Activated T-cell treated with anti-CD3 and anti-CD28 coated beads, Interleukin-2, amount 50 U/mL, for 4 hours (primary cell): ENCODE results near the gene SRPK2. TPM values are rescaled to one million over a fixed set of nuclear protein-coding genes. Genes with fewer than 3 reads are reported as not detected.
"Not testable (repeated sequence)": the region's sequence is repeated elsewhere in the genome, so short reads cannot be mapped to it uniquely, and the experiment has no call there.

Experiments
- ATAC-seq, 2 donors: fragments of 200-7000 bp; cut with Tn5 transposase; one replicate each; pipeline ENCODE4 v1.10.0; 2021
- DNase-seq: peaks from one replicate; pipeline ENCODE4 v3.0.0-alpha.2; 2020
- H3K27me3 Mint-ChIP-seq: one replicate; pipeline ENCODE4 v1.8.0; 2021; ENCODE audit warnings: low read depth, mixed read lengths
- H3K36me3 Mint-ChIP-seq: one replicate; pipeline ENCODE4 v1.8.0; 2022; ENCODE audit warnings: mixed read lengths; ENCODE audit not compliant: insufficient read depth
- H3K4me1 Mint-ChIP-seq: one replicate; pipeline ENCODE4 v1.8.0; 2021; ENCODE audit warnings: low read depth, mixed read lengths
- H3K4me3 Mint-ChIP-seq: one replicate; pipeline ENCODE4 v1.8.0; 2021; ENCODE audit warnings: mild to moderate bottlenecking, moderate library complexity, mixed read lengths
- H3K9me3 Mint-ChIP-seq: one replicate; pipeline ENCODE4 v1.8.0; 2021; ENCODE audit warnings: mixed read lengths
- total RNA-seq, 3 donors: library from RNA; stranded (reverse); gene quantifications; one replicate each; pipeline ENCODE4 v1.2.1, GENCODE V29; 2021

SRPK2 gene
- total RNA-seq, 3 donors from 2014 or later = 29.6 to 32.2 (median 30.0) TPM

DNA sequence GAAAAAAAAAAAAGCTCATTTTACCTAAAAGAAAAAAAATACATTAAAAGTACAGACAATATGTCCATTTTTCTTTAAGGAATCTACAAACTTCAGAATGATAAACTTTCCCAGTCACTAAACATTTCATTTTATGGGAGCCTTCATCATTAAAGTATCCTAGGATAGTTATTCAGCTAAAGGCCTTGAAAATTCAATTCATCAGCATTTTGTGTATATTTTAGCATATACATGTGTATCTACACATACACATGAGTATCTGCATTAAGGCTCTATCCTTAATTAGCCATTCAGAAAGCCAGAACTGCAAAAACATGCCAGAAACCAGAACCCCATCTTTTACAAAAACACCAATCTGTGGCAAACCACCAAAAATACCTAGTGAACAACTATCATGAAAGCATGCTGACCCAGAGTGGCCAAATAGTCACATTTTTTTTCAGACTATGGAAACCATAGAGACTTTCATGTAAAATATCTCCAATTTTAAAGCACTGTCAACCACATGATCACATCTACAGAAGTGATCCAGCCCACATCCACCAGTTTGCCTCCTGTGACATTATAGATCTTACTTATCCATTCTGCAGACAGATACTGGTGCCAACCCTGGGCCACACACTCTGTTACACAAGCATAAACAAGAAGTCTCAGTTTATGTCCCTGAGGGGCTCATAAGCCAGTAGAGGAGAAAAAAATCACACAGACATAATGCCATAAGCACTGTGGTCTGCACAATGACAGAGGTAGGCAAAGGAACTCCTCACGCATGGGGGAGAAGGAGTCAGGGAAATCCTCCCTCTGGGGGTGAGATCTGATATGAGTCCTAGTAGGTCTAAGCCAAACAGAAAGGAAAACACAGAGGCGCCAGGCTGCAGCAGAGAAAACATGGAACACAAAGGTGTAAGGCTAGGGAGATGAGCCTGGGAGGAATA lies 79.2 kb downstream of the SRPK2 start:
- Mint-ChIP-seq H3K36me3 (no peaks in the 10 kb centered on the region), H3K27me3 (no peaks in the 10 kb centered on the region), H3K4me3 (no peak overlapping the region), H3K4me1 (peaks cover 59% of the 10 kb centered on the region), H3K9me3 (no peaks in the 10 kb centered on the region)
- ATAC-seq = peak; percentile 15 to 19
- DNase-seq = no peak

DNA sequence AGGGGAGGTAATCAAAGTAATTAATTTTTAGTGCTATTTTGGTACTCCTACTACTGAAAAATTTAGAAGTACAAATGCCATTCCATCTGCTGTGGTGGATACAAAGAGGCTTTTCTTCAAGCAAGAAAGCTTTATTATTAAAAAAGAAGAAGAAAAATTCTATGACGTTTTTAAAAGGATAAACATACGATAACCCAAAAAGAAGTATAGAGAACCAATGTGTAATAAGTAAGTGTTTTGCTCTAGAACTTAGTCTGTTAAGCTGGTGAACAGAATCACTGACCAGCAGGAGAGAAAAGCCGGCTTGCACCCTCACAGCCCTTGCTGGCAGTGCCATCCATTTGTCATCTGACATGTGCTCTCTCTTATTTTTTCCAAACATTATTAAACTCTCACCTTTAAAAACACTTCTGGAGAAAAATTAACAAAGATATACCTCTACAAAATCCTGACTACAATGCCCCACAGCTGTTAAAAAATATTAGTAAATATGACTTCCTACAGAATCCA lies 81.5 kb downstream of the SRPK2 start:
- Mint-ChIP-seq H3K4me1 (peaks cover 68% of the 10 kb centered on the region), H3K36me3 (no peaks in the 10 kb centered on the region), H3K27me3 (no peaks in the 10 kb centered on the region), H3K9me3 (no peaks in the 10 kb centered on the region), H3K4me3 (no peak overlapping the region)
- DNase-seq (no peak), ATAC-seq (no peak)

DNA sequence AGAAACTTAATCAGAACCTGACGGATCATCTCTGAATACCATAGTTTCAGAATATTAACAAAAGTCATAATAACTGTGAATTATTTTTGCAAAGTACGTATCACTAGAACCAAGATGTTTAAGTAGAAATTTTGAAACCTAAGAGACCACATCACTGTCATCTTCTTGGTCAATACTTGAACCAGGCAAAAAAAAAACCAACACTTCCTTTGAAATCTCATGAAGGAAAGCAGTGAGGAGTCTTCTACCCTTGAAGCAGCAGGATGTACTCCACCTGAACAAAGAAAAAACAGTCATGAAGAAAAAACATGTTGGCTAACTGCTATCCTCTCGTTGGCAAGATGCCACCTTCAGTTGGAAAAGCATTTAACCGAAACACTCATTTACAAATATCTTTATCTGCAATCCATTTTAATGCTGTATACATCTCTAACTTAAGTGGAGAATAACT lies 82.4 kb downstream of the SRPK2 start:
- ATAC-seq = peak in 1 of 2 donors; percentile 47
- H3K36me3 Mint-ChIP-seq = no peaks in the 10 kb centered on the region
- no peaks in the 10 kb centered on the region for H3K27me3 Mint-ChIP-seq
- peaks cover 73% of the 10 kb centered on the region for H3K4me1 Mint-ChIP-seq
- no peak for DNase-seq
- H3K9me3 Mint-ChIP-seq = no peaks in the 10 kb centered on the region
- H3K4me3 Mint-ChIP-seq = no peak overlapping the region

DNA sequence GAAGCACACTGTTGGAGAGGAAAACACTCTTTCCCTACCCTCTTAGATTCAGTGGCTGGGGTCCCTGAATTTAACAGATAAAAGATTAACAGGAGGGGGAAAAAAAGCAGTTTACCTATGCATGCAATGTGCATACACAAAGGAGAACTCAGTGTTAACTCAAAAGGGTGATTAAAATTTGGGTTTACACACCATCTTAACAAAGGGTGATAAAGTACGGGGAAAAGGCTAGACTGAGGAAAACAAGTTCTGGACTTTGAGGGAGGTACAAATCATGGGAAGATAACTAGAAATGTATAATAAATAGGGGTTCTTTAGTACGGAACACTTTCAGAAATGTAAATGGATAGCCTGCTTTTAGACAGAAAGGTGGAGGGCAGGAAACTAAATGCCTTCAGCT lies 83.1 kb downstream of the SRPK2 start:
- Mint-ChIP-seq H3K27me3 (no peaks in the 10 kb centered on the region), H3K9me3 (no peaks in the 10 kb centered on the region), H3K4me3 (no peak overlapping the region), H3K36me3 (no peaks in the 10 kb centered on the region), H3K4me1 (peaks cover 73% of the 10 kb centered on the region)
- DNase-seq = no peak
- no peak for ATAC-seq

DNA sequence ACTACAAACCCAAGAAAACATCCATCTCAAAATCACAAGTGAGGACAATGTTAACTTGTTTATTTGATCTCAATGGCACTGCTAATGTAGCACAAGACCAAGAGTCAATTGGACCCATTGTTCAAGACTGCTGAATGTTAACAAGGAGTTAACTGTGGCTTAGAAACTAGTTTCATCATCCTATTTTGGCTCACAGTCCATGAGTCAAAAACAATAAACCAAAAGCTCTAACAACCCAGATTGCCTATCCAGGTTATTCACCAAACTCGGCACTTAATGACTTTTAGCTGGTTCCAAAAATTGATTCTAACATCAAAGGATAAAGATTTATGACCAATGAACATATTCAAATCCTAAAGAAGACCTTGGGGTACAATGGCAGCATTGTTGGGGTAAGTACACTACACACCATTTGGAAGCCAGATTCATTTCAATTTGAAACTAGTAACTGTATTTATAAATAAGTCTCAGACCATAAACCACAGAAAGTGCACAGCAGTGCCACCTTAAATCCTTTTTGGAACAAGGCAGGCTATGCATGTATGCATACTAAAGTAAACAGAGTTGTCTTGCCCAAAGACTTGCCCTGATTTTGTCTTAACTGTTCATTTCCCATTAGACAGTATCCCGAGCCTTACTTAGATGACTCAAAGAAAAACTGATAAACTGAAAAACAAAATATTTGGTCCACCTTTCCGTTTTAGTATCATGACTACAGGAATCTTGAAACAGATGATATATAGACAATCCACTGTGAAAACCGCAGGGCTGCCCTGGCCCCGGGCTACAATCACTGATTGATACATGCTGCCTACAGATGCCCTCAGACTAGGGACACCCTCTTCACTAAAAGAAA lies 84.5 kb downstream of the SRPK2 start:
- Mint-ChIP-seq H3K27me3 (no peaks in the 10 kb centered on the region), H3K36me3 (no peaks in the 10 kb centered on the region), H3K4me1 (peaks cover 72% of the 10 kb centered on the region), H3K9me3 (no peaks in the 10 kb centered on the region), H3K4me3 (no peak overlapping the region)
- peak in 1 of 2 donors; percentile 57 for ATAC-seq
- DNase-seq = no peak

DNA sequence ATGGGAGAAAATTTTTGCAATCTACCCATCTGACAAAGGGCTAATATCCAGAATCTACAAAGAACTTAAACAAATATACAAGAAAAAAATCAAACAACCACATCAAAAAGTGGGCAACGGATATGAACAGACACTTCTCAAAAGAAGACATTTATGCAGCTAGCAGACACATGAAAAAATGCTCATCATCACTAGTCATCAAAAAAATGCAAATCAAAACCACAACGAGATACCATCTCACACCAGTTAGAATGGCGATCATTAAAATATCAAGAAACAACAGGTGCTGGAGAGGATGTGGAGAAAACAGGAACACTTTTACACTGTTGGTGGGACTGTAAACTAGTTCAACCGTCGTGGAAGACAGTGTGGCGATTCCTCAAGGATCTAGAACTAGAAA lies 88.1 kb downstream of the SRPK2 start:
- DNase-seq, H3K9me3 Mint-ChIP-seq, H3K36me3 Mint-ChIP-seq, ATAC-seq, H3K27me3 Mint-ChIP-seq: not testable (repeated sequence)
- H3K4me3 Mint-ChIP-seq = peak overlapping the region; percentile 33
- peaks cover 71% of the 10 kb centered on the region for H3K4me1 Mint-ChIP-seq

DNA sequence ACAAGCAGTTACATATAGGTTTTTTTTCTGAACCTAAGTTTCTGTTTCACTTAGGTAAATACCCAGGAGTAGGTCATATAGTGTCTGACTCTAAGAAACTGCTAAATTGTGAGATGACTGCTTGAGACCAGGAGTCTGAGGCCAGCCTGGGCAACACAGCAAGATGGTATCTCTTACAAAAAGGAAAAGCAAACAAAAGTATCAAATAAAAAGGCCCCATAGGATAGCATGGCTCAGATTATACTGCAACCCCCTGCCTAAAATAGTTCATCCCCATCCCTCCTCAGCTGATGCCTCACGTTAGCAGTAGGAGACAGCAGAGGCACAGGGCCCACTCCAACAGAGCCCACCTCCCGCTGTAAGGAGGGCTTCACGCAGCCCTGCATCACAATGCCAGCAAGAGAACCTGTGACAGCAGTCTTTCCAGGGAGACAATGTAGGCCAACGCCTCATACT lies 90.3 kb downstream of the SRPK2 start:
- no peaks in the 10 kb centered on the region for H3K27me3 Mint-ChIP-seq
- H3K4me3 Mint-ChIP-seq = peak overlapping the region; percentile 33
- ATAC-seq (peak; percentile 89), DNase-seq (no peak)
- H3K9me3 Mint-ChIP-seq = peaks cover 4% of the 10 kb centered on the region
- H3K36me3 Mint-ChIP-seq = peaks cover 4% of the 10 kb centered on the region
- H3K4me1 Mint-ChIP-seq = peaks cover 53% of the 10 kb centered on the region

DNA sequence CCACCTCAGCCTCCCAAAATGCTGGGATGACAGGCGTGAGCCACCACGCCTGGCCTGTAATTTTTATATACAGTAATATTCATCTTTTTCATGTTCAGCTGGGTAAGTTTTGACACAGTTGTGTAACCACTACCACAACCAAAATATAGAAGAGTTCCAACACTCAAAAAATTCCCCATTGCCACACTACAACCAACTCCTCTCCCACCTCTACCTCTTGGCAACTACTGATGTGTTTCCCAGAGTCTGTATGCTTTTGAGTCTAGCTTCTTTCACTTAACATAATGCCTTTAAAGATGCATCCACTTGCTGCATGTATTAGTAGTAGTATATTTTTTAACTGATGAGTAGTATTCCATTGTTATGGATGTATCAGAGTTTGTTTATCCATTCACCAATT lies 90.7 kb downstream of the SRPK2 start:
- Mint-ChIP-seq H3K4me3 (peak overlapping the region; percentile 33), H3K27me3 (no peaks in the 10 kb centered on the region)
- DNase-seq = no peak

DNA sequence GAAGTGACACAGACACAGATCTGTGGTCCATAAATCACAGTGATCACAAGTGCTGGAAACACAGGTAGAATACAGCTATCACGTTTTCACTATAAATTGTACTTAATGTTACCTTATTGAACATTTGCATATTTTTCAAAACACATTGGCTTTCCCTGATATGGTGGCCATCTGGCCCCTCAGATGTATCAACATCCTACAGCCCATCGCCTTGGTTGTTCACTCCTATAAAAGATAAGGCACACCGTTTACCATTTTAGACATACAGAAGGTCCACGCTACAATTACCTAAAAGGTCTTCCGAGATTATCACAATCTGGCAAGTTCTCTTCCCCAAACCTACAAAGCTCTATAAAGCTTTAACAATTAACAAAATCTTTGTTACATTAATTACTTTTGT lies 91.4 kb downstream of the SRPK2 start:
- Mint-ChIP-seq H3K9me3 (peaks cover 4% of the 10 kb centered on the region), H3K4me3 (no peak overlapping the region), H3K27me3 (no peaks in the 10 kb centered on the region), H3K4me1 (peaks cover 53% of the 10 kb centered on the region), H3K36me3 (peaks cover 7% of the 10 kb centered on the region)
- ATAC-seq (no peak), DNase-seq (no peak)

More for the DNA sequence above, 90.7 kb downstream of the SRPK2 start:
- peak; percentile 60 to 61 for ATAC-seq
- peaks cover 53% of the 10 kb centered on the region for H3K4me1 Mint-ChIP-seq
- peaks cover 4% of the 10 kb centered on the region for H3K9me3 Mint-ChIP-seq
- peaks cover 4% of the 10 kb centered on the region for H3K36me3 Mint-ChIP-seq

DNA sequence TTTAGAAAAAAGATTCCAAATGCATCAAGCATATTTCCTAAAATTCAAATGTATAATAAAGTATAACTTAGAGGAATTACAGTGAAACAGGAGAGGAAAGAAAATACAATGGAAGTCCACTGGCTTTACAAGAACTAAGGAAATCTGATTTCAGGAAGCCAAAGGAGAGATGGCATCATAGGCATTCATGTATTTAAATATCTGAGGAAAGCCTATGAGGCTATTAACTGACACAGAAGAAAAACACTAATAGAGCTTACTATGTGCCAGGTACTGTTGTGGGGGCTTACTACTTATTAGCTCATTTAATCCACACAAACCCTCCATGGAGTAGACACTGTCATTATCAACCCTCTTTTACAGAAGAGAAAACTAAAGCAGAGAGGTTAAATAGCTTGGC lies 92.2 kb downstream of the SRPK2 start:
- no peaks in the 10 kb centered on the region for H3K27me3 Mint-ChIP-seq
- peaks cover 49% of the 10 kb centered on the region for H3K4me1 Mint-ChIP-seq
- H3K4me3 Mint-ChIP-seq = no peak overlapping the region
- H3K9me3 Mint-ChIP-seq = peaks cover 4% of the 10 kb centered on the region
- peaks cover 7% of the 10 kb centered on the region for H3K36me3 Mint-ChIP-seq
- no peak for ATAC-seq
- no peak for DNase-seq

DNA sequence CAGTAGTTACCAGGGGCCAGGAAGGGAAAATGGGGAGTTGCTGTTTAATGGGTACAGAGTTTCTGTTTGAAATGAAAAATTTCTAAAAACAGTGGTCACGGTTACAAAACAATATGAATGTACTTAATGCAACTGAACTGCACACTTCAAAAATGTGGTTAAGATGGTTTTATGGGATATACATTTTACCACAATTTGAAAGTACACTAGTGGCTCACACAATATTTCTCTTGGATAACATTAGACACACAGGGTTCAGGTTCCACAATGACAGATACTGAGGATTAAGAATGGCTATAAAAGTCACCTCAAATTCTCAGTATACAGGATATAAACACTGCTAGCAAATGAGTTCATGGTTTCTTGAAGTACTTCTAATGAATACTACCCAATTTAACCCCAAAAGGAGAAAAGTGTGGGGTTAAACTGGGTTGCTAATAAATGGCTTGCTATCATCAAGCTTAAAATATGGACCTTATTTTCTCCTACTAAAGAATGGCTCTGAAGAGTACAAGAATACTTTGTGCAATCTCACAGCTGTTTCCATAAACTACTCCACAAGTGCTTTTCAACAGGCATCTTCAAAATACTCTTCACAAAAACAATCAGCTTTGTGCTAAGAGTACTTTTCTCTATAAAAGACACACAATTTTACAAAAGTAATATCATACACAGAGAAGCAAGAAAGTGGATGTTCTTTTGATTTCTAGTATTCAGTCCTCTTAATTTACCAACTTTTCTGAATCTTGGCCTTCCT lies 92.9 kb downstream of the SRPK2 start:
- no peak overlapping the region for H3K4me3 Mint-ChIP-seq
- H3K27me3 Mint-ChIP-seq = no peaks in the 10 kb centered on the region
- H3K36me3 Mint-ChIP-seq = peaks cover 7% of the 10 kb centered on the region
- H3K9me3 Mint-ChIP-seq = peaks cover 4% of the 10 kb centered on the region
- DNase-seq (no peak), ATAC-seq (peak; percentile 27 to 28)
- H3K4me1 Mint-ChIP-seq = peaks cover 46% of the 10 kb centered on the region

DNA sequence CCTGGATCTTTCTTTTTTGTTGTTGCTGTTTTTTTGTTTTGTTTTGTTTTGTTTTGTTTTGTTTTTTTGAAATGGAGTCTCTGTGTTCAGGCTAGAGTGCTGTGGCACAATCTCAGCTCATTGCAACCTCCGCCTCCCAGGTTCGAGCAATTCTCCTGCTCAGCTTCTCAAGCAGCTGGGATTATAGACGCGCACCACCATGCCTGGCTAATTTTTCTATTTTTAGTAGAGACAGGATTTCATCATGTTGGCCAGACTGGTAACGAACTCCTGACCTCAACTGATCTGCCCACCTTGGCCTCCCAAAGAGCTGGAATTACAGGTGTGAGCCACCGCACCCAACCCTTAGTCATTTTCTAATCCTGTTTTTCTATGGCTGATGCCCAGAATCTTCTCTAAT lies 94.2 kb downstream of the SRPK2 start:
- not testable (repeated sequence) for H3K9me3 Mint-ChIP-seq, H3K4me3 Mint-ChIP-seq, ATAC-seq, H3K27me3 Mint-ChIP-seq, DNase-seq
- H3K4me1 Mint-ChIP-seq = peaks cover 45% of the 10 kb centered on the region
- H3K36me3 Mint-ChIP-seq = peaks cover 11% of the 10 kb centered on the region

DNA sequence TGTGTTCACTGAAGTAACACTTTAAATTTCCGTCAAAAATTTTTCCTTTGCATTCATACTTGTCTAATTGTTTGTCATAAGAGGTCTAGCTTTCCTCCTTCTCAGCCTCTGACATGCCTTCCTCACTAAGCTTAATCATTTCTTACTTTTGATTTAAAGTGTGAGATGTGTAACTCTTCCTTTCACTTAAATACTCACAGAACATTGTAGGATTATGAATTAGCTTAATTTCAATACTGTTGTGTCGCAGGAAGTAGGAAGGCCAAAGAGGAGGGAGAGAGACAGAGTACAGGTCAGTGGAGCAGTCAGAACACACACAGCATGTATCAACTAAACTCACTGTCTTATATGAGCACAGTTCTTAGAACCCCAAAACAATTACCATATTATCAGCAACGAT lies 99.0 kb downstream of the SRPK2 start:
- Mint-ChIP-seq H3K36me3 (peaks cover 11% of the 10 kb centered on the region), H3K4me1 (peaks cover 20% of the 10 kb centered on the region), H3K9me3 (no peaks in the 10 kb centered on the region), H3K4me3 (no peak overlapping the region), H3K27me3 (no peaks in the 10 kb centered on the region)
- ATAC-seq (peak; percentile 88 to 92), DNase-seq (no peak)

DNA sequence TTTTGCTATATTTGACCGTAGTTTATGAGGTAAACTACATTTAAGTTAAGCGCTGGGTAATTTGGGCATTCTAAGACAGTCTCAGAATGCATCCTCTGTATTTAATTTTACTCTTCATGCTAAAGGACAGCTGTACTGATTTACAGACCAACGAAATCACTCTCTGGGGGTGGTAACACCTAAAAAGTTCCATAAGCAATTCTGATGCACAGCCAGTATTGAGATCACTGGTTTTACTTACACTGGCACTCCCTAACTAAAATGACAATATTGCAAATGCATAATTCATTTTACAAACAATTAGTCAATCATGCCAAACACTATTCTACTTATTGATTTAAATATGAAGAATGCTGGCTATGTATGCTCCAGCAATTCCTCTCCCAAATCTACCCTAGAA lies 102.3 kb downstream of the SRPK2 start:
- Mint-ChIP-seq H3K27me3 (no peaks in the 10 kb centered on the region), H3K9me3 (no peaks in the 10 kb centered on the region), H3K4me3 (no peak overlapping the region), H3K36me3 (peaks cover 10% of the 10 kb centered on the region), H3K4me1 (peaks cover 28% of the 10 kb centered on the region)
- ATAC-seq (no peak), DNase-seq (no peak)
